GM10266 (cell line): ENCODE data around the gene HAO1.

Experiments used
- DNase-seq: peaks from one replicate; pipeline ENCODE4 v3.0.0; 2012; ENCODE audit errors: extremely low spot score
- CTCF ChIP-seq: IDR thresholded peaks from 2 replicates; pipeline ENCODE4 v1.5.1; 2012; ENCODE audit warnings: mild to moderate bottlenecking, low read depth; ENCODE audit not compliant: control insufficient read depth, insufficient read depth; ENCODE audit errors: missing control alignments

The HAO1 gene

GRCh38 chr20:7908905-7909304 is 31.4 kb downstream of the HAO1 start:
- DNase-seq: no peak
- TF ChIP-seq CTCF: no peak

- no peak for DNase-seq
- no peak for TF ChIP-seq CTCF
These were observed 36.8 kb downstream of the HAO1 start for GRCh38 chr20:7903429-7903828.

- no peak for DNase-seq
- no peak for TF ChIP-seq CTCF
These were observed 37.4 kb downstream of the HAO1 start for GRCh38 chr20:7902879-7903278.

GRCh38 chr20:7897781-7898364 is 42.4 kb downstream of the HAO1 start:
- DNase-seq: no peak
- TF ChIP-seq CTCF: no peak

GRCh38 chr20:7893014-7893730 is 47.1 kb downstream of the HAO1 start:
- no peak for TF ChIP-seq CTCF
- DNase-seq: no peak

- no peak for TF ChIP-seq CTCF
- no peak for DNase-seq
These were observed 48.6 kb downstream of the HAO1 start for GRCh38 chr20:7891705-7892104.

GRCh38 chr20:7889736-7890135 is 50.5 kb downstream of the HAO1 start:
- no peak for TF ChIP-seq CTCF
- no peak for DNase-seq
